HL-60/S4 treated with phorbol 12-myristate 13-acetate at 8.2 ng/mL for 4 days and 3 days (cell line): ENCODE results near the gene FAM234B.
"Not testable (repeated sequence)": the region's sequence is repeated elsewhere in the genome, so short reads cannot be mapped to it uniquely, and the experiment has no call there.

Experiments used
- in situ Hi-C: fragments of 300-500 bp; cut with MboI; formaldehyde crosslinking; loops from 2 replicates; pipeline ENCODE4 v1.15.0; 2022; ENCODE audit warnings: low sequenced_read_pairs

FAM234B gene

DNA sequence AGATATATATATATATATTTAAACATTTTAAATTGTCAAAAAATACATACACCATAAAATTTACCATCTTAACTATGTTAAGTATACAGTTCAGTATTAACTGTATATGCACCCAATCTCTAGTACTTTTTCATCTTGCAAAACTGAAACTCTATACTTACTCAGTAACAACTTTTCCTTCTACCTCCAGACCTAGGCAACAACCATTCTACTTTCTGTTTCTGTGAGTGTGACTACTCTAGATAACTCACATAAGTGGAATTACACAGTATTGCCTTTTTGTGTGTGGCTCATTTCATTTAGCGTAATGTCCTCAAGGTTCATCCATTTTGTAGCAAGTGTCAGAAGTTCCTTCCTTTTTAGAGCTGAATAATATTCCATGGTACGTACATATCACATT lies 8.2 kb downstream of the FAM234B start:
- in situ Hi-C loops, result no loop called here

DNA sequence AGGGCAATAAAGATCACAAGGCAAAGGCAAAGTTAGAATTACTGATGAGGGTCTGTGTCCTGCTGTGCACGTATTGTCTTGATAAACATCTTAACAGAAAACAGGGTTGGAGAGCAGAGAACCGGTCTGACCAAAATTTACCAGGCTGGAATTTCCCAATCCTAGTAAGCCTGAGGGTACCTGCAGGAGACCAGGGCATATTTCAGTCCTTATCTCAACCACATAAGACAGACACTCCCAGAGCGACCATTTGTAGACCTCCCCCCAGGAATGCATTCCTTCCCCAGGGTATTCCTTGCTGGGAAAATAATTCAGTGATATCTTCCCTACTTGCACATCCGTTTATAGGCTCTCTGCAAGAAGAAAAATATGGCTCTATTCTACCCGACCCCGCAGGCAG lies 9.4 kb downstream of the FAM234B start:
- in situ Hi-C loops, result not testable (repeated sequence)

DNA sequence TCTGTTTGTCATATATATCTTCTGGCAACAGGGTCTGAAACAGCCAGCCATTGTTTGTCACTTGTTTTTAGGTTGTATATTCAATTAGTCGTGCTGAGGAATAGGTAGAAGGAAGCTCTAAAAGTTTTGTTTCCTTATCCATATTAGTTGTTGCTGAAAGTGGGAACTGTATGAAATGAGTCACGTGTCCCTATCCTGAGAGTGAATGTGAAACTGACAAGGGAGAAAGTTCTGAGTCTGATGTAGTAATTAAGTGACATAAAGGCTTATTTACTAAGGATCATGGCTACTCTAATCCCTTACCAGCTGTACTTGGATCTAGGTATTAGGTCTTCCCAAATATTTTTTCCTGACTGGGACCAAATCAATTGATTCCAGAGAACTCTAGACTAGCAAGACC lies 16.4 kb downstream of the FAM234B start:
- in situ Hi-C loops, result no loop called here

DNA sequence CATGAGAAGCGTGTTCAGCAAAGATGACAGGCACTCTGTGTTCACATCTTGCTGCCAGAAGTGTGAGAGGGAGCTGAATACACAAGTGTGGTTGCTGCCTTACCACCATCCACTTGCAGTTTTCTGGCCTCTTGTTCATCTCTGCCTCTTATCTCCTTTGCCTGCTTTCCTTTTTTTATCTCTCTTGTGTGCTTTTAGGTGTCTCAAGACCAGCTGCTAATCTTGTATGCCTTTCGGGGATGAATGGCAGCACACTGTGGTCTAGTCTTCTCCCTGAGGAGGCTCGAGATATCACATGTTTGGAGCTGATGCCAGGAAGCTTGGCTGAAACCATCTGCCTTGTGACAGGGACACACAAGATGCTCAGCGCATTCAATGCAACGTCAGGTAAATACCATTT lies 17.2 kb downstream of the FAM234B start:
- in situ Hi-C loops, result no loop called here

DNA sequence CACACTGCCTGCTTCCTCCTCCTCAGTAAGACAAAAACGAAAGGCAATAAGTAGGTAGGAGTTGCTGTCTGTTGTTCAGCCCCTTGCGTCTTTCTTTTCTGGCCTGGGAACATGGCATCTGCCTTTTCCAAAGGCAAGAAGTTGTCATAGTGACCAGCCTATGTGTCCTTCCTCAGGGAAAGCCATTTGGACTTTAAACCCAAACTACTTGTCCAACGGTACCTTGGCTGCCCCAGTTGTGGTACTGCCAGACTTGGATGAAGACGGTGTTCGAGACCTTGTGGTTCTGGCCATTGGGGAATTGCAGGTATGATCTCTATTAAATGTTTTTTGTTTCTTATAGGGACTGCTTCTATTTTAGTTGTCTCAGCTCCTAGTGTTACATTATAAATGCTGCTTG lies 18.5 kb downstream of the FAM234B start:
- in situ Hi-C loops, result no loop called here

DNA sequence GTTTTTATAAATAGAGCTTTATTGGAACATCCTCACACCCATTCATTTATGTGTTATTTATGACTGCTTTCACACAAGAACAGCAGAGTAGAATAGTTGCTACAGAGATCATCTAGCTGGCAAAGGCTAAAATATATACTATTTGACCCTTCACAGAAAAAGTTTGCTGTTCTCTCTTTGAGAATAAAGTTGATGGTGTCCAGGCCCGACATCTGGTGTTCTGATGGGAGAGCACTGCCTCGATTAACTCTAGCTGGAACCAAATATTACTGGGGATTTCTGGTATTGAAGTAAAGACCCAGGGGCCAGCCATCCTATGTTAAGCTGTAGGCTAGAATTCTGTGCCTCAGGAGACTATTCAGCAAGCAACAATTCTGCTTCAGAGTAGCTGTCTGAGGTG lies 21.8 kb downstream of the FAM234B start:
- in situ Hi-C loops, result no loop called here

DNA sequence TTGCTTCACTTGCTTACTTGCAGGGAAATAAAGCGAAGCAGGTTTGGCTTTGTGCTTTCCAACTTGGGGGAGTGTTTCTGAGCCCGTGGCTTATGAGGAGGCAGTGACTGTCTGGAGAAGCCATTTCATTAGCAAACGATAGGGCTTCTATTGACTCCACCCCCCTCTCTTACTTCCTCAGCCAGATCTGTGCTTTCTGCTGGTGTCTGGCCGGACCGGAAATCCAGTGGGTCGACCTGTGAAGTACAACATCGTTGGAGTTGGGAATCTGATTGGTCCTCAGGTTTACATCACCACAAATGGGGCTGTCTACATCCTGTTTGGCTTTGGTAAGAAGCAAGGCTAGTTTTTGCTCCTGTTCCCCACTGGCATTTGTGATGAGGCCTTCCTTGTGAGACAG lies 22.3 kb downstream of the FAM234B start:
- in situ Hi-C loops, result no loop called here

DNA sequence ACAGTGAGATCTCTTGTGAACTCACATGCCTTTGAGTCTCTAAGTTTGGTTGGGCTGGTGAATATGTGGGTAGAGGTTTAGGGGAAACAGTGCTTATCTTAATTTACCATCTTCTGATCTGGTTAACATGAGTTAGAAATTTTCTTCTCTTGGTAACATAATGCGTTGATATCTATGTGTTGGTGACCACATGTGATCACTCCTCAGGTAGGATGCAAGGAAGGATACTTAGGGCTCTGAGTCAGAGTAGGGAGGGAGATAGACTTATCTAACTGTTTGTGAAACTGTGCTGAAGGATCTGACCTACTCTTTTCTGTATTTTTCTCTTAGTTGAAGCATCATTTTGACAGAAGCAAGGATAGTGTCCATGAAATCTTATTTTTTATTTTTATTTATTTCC lies 23.1 kb downstream of the FAM234B start:
- in situ Hi-C loops, result no loop called here

DNA sequence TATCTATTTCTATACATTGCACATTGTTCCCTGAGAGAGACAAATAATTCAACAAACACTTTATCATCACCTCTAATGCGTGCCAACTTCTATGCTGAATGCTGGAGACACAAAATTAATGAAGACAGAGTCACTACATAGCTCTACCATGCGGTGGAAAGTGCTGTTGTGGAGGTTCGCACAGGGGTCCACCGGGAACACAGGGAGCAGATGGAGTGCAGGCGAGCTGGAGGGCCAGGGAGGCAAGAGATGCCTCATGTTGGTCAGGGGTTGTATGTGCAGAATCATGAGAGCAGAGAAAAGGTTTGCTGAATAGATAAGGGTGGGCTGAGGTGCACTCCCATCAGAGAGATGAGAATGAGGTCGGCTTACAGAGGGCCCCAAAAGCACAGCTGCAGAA lies 25.2 kb downstream of the FAM234B start:
- in situ Hi-C loops, result no loop called here

DNA sequence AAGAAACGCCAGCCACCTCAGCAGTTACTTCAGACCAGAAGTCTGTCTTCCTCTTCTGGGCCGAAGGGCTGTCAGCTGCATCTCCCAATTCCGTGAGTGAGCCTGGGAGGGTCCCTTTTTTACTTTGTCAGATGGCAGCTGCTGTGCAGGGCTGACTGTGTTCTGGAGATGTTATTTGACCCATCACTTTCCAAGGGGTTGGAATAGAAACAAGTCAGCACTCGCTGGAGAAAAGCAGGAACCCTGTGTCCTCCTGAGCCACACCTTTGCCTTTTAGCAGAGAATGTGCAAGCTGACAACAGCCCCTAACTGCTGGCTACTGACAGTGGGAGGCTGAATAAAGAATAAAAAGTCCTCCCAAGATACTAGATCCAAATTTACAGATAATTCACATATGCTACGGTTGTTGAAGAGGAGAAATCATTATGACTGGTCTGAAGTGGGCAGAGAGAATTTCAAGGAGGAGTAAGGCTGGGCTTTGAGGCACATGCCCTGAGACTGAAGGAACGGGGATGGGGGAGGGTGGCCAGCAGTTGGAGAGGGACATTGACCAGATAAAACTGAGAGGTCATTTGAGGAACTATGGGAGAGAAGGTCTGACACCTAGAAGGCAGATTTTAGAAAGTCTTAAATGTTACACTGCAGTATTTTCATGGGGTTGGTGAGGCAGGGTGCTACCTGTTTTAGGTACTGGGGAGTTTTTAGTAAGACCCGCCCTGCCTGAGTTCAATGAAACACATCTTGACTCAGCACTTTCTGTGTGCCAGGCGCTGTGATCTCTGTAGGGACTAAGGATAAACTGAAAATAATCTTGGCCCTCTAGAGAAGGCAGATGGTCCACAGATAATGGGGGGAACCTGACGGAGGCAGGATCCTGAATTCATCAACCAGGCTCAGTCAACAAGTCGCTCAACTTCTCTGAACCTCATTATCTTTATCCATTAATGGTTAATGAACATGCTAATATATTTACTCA lies 27.4 kb downstream of the FAM234B start:
- in situ Hi-C loops, result no loop called here

DNA sequence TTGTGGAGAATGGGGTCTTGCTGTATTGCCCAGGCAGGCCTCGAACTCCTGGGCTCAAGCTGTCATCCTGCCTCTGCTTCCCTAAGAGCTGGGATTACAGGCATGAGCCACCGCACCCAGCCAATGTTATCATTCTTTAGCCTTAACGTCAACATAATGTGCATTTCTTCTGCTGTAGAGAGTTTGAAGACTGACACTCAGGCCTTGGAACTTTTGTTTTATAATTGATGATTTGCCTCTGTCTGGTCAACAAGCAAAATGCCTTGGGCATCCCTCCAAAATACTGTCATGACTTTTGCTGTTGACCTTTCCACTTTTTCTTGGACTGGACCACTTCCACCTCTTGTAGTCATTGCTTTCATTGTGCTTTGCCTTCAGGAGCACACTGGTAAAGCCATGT lies 29.0 kb downstream of the FAM234B start:
- in situ Hi-C loops, result no loop called here

DNA sequence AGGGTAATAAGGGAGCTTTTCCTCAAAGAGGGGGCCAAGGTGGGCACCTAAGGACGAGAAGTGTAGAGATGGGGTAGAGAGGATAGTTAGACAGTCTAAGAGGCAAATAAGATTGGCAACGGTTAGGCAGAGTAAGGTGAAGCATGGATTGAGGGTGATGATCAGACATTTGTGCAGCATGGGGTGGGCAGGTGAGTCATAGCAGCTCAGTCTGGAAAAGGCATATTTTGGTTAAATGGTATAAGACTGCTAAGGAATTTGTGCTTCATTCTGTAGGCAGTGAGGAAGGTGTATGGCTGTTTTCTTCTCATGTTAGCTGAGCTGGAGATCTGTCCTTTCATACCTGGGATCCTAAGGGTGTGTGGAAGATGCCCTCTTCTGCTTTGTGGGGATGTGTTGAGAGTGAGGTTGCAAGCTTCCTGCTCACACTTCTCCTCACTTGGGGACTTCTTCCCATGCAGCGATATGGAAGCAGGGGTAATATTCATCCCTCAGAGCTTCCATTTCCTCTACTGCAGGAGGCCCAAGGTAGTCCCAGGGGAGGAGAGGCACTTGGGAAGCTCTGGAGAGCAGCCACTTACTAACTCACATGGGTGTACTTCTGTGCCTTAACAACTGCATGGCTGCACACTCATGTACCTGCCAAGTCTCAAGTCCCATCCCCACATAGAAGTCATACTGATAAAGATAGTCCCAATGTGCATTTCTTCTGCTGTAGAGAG lies 30.4 kb downstream of the FAM234B start:
- in situ Hi-C loops, result no loop called here

DNA sequence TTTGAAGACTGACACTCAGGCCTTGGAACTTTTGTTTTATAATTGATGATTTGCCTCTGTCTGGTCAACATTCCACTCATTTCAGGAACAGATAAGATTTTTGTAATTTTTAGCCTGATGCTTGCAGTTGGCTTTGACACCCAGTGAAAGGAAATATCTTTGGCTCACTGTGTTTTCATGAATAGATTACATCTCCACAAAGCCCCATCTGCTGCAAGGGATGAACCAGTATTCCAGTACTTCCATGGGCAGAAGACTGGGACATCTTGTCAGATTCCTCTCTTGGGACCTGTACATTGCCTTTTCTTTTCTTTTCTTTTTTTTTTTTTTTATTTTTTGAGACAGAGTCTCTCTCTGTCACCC lies 30.9 kb downstream of the FAM234B start:
- in situ Hi-C loops, result no loop called here

DNA sequence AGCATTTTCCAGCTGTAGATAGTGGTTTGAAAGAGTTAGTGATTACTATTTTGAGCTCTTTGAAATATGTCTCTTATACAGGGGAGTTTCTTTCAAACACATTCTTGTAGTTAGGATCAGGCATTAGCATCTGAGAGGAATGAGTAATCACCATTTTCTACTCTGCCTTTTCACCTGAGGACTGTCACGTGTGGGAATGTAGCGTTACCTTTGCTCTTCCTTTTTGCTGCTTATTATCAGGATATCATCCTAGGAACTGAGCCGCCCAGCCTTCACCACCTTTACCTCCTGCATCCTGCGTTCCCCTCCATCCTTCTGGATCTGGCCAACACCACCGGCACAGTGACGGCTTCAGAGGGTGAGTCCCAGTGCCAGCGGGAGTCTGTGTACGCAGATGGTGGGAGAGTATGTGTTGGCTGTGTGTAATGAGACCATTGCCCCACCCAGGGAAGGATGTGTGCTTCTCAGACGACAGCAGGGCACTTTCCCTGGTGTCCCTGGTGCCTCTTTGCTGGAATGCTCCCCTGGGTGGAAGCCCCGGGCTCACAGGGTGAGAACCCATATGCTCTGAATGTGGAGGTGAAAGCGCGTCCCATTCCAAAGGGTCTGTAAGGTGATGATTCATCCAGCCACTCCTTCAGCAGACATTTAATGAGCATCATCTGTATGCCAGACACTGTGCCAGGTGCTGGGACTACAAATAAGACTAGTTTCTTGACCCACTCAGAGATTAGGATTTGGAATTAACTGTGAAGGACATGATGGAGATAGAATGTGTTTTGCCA lies 31.8 kb downstream of the FAM234B start:
- in situ Hi-C loops, result no loop called here

DNA sequence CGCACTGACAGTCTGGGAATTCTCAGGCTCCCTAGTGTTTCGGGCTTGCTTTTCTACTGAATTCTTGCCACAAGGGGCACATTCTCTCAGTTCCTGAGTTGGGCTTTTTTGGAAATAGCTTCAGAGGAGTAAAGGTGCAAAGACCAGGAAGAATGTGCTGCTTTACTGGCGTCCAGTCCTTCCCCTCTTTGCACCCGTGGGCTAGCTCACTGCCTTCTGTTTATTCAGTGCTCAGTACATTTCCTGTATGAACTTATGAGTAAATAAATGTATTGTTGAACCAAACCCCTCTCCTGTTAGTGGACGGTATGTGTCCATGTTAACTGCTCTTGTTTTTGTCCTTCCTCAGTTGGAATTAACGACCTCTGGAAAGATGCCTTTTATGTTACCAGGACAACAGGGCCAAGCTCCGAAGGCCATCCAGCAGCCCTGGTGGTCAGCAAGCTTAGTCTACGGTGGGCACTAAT lies 35.3 kb downstream of the FAM234B start:
- in situ Hi-C loops, result no loop called here

DNA sequence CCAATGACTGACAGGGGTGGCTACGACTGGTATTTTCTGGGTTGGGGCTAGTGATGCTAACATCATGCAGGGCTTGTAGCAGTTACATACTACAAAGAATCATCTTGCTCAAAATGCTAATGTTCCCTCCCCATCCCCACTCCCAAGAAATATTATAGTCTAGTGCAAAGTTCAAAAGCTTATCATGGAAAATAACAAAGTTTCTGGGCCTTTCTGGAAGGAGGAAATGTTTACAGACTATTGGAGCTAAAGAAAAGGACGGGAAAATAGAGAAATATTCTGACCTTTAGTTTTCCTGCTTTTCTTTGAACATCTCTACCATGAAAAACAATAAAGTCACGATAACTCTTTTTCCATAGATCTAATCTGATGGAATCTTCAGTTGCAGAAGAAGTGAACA lies 36.1 kb downstream of the FAM234B start:
- in situ Hi-C loops, result no loop called here

DNA sequence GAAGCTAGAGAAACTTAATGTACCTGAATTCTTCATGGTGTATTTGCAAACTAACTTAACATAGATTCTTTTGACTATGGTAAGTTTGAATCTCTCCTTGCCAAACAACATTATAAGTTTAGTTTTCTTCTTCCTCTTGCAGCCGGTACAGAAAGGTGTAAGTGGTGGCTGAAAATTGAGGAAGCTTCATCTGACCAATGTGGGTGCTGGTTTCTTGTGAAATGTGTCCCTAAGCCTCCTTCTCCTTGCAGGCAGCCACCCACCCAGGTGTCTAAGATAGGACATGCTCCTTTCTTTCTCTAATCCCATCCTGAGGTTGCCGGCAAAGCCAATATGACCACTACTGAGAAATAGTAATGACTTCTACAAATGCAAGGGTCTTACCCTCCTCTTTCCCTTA lies 38.7 kb downstream of the FAM234B start:
- in situ Hi-C loops, result no loop called here

DNA sequence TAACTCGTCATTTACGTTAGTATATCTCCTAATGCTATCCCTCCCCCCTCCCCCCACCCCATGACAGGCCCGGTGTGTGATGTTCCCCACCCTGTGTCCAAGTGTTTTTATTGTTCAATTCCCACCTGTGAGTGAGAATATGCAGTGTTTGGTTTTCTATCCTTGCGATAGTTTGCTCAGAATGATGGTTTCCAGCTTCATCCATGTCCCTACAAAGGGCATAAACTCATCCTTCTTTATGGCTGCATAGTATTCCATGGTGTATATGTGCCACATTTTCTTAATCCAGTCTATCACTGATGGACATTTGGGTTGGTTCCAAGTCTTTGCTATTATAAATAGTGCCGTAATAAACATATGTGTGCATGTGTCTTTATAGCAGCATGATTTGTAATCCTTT lies 39.5 kb downstream of the FAM234B start:
- in situ Hi-C loops, result not testable (repeated sequence)

DNA sequence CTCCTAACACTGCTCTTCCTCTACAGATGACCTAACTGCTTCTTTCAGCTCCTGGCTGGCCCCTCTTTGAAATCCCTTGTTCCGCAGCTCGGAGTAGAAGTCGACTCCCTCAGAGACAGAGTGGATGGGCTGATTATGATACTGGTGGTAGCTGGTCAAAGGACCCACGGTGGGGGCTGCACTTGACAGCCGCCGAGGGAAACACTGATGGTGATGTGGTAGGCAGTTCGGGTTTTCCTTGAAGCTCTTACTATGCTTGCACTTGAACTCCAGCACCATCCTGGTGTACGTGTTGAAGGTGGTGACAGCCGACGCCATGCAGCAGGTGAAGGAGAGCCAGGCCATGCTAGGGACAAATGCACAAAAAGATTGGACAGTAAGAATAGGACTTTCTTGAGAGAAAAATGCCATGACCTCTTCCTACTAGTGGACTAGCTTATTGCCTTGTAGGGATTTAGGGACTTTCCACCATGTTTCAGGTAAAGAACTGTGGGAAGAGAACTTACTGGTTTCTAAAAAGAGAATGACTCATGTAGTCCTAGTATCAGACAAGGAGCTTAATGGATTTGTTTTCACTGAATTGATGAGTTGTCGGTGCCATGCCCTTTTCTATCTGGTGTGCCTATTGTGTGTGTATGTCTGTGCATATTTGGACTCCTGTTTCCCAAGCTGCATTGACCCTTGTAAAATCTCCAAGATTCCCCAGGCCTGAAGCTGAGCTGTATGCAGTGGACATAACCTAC lies 40.9 kb downstream of the FAM234B start:
- in situ Hi-C loops, result no loop called here

DNA sequence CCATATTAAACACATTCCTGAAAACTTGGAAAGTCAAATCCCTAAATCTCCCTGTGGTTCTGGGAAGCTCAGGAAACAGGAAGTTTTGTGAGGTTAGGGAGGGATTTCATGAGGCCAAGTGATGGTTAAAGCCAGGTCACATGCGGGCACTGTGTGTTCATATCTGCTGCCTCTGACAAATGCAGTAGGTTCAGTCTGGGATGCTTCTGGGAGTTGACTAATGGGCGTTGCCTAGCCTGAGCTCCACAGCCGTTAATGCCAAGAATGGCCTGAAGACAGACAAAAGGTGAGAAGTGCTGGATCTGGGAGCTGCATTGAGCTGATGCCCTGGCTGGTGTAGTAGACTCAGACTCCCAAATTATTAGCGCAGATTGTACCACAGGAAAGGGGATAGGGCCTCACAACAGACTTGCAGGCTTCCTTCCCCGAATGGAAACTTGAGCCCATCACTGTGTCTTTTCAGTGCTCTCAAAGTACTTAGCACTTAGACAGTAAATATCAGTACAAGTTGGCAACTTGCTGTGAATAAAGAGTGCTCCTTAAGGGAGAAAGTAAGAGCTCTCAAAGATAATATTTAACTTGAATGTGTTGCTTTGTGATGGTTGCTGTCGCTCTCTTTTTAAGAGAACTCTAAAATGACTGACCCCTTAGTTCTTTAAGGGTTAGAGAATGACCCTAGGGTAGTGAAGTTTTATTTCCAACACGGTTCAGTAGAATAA lies 41.9 kb downstream of the FAM234B start:
- in situ Hi-C loops, result no loop called here
